ENCODE results near the gene USP13. TPM values are rescaled to one million over a fixed set of nuclear protein-coding genes. Genes with fewer than 3 reads are reported as not detected.

Gene USP13
- total RNA-seq, 1 experiment from 2014 or later, result 27.8 TPM

DNA sequence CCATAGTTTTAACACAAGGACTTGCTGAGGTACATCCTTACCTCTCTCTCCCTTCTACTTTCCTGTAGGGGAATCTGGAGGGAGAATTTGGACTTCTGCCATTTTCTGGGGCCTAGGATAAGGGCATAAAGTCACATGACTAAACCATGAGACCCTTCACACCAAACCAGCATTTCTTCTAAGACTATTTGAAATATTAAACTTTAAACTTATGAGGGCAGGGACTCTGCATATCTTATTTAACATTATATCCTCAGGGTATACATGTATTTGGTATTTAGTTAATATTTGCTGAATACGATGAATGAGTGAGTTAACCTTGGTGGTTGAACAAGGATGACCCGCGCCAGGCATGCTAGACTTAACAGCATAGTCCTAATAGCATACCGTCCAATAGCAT is 63.4 kb downstream of the USP13 start:
- no TSS peak for BruUV-seq (replicated peaks)
- H3K27me3 ChIP-seq (ENCODE audit: control insufficient read depth, insufficient read depth, low read length), result no peaks in the 10 kb centered on the region

DNA sequence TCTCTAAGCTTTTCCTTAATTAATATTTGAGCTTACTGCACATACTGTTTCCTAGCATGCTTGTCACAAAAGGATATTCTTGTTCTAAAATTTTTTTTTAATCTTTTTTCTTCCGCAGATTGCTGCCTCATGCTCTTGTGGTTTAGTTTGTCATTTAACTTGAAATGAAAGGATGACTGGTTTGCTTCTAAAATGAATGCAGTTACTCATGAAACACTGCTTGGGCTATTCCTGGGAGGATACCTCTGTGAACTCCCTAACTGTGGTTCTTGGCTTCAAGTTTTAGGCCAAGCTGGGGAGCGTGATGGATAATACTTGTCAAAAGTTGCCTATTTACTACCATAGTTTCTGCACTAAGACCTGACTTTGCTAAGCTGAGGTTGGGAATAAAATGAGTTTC is 64.0 kb downstream of the USP13 start:
- in situ Hi-C loops (cut with HindIII; ENCODE audit: low pct_unique_long_range_greater_than_20kb, low sequenced_read_pairs) (no loop called here), intact Hi-C loops (cut with micrococcal nuclease; ENCODE audit: unreplicated experiment) (no loop called here)
- H3K4me1 ChIP-seq (ENCODE audit: control insufficient read depth, insufficient read depth, low read length), result no peaks in the 10 kb centered on the region
- no peak overlapping the region for H3K27ac ChIP-seq (ENCODE audit: low read length)
- H3K27me3 ChIP-seq (ENCODE audit: control insufficient read depth, insufficient read depth, low read length), result no peaks in the 10 kb centered on the region
- CTCF ChIA-PET, result interaction anchor here (0.6 kb wide), 1 partner anchor 676 kb away, joined by 3 read pairs; no protein-coding TSS in a partner anchor
- DNase-seq (ENCODE audit: low read depth, low spot score) (no peak), ATAC-seq (no peak)
- BruUV-seq (replicated peaks), result no TSS peak
- no peak overlapping the region for H3K4me3 ChIP-seq (ENCODE audit: low read depth in 2 of 2, low read length in 2 of 2)
- no peak for TF ChIP-seq TCF7L2 (IDR thresholded peaks at IDR 0.05; ENCODE audit: low read depth, low read length)
- no peak for TF ChIP-seq SIN3A (IDR thresholded peaks at IDR 0.05; ENCODE audit: borderline replicate concordance, insufficient read depth, low read depth, low read length)
- no peak for TF ChIP-seq POLR2AphosphoS5 (IDR thresholded peaks at IDR 0.05; ENCODE audit: low read depth, low read length)
- TF ChIP-seq, protein P1, sequence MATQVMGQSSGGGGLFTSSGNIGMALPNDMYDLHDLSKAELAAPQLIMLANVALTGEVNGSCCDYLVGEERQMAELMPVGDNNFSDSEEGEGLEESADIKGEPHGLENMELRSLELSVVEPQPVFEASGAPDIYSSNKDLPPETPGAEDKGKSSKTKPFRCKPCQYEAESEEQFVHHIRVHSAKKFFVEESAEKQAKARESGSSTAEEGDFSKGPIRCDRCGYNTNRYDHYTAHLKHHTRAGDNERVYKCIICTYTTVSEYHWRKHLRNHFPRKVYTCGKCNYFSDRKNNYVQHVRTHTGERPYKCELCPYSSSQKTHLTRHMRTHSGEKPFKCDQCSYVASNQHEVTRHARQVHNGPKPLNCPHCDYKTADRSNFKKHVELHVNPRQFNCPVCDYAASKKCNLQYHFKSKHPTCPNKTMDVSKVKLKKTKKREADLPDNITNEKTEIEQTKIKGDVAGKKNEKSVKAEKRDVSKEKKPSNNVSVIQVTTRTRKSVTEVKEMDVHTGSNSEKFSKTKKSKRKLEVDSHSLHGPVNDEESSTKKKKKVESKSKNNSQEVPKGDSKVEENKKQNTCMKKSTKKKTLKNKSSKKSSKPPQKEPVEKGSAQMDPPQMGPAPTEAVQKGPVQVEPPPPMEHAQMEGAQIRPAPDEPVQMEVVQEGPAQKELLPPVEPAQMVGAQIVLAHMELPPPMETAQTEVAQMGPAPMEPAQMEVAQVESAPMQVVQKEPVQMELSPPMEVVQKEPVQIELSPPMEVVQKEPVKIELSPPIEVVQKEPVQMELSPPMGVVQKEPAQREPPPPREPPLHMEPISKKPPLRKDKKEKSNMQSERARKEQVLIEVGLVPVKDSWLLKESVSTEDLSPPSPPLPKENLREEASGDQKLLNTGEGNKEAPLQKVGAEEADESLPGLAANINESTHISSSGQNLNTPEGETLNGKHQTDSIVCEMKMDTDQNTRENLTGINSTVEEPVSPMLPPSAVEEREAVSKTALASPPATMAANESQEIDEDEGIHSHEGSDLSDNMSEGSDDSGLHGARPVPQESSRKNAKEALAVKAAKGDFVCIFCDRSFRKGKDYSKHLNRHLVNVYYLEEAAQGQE (IDR thresholded peaks at IDR 0.05; ENCODE audit: insufficient read depth in 1 of 2, low read depth in 2 of 2, low read length in 1 of 2), result no peak
- TF ChIP-seq, protein P2, sequence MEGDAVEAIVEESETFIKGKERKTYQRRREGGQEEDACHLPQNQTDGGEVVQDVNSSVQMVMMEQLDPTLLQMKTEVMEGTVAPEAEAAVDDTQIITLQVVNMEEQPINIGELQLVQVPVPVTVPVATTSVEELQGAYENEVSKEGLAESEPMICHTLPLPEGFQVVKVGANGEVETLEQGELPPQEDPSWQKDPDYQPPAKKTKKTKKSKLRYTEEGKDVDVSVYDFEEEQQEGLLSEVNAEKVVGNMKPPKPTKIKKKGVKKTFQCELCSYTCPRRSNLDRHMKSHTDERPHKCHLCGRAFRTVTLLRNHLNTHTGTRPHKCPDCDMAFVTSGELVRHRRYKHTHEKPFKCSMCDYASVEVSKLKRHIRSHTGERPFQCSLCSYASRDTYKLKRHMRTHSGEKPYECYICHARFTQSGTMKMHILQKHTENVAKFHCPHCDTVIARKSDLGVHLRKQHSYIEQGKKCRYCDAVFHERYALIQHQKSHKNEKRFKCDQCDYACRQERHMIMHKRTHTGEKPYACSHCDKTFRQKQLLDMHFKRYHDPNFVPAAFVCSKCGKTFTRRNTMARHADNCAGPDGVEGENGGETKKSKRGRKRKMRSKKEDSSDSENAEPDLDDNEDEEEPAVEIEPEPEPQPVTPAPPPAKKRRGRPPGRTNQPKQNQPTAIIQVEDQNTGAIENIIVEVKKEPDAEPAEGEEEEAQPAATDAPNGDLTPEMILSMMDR (IDR thresholded peaks at IDR 0.05), result no peak
- H3K9me3 ChIP-seq (ENCODE audit: control insufficient read depth, insufficient read depth, low read depth, low read length), result no peaks in the 10 kb centered on the region
- H3K36me3 ChIP-seq (ENCODE audit: control insufficient read depth, insufficient read depth, low read length), result no peaks in the 10 kb centered on the region
- POLR2A ChIA-PET, result no interaction called here

More for the DNA sequence above, 63.4 kb downstream of the USP13 start:
- ChIA-PET POLR2A (no interaction called here), CTCF (no interaction called here)
- in situ Hi-C loops (cut with HindIII; ENCODE audit: low pct_unique_long_range_greater_than_20kb, low sequenced_read_pairs) (no loop called here), intact Hi-C loops (cut with micrococcal nuclease; ENCODE audit: unreplicated experiment) (no loop called here)
- no peak for ATAC-seq
- no peak for DNase-seq (ENCODE audit: low read depth, low spot score)
- no peak overlapping the region for H3K4me3 ChIP-seq (ENCODE audit: low read depth in 2 of 2, low read length in 2 of 2)
- no peaks in the 10 kb centered on the region for H3K9me3 ChIP-seq (ENCODE audit: control insufficient read depth, insufficient read depth, low read depth, low read length)
- no peaks in the 10 kb centered on the region for H3K4me1 ChIP-seq (ENCODE audit: control insufficient read depth, insufficient read depth, low read length)
- no peak overlapping the region for H3K27ac ChIP-seq (ENCODE audit: low read length)
- H3K36me3 ChIP-seq (ENCODE audit: control insufficient read depth, insufficient read depth, low read length), result no peaks in the 10 kb centered on the region
- no peak for TF ChIP-seq POLR2AphosphoS5 (IDR thresholded peaks at IDR 0.05; ENCODE audit: low read depth, low read length)
- TF ChIP-seq SIN3A (IDR thresholded peaks at IDR 0.05; ENCODE audit: borderline replicate concordance, insufficient read depth, low read depth, low read length), result no peak
- TF ChIP-seq, protein P2 (IDR thresholded peaks at IDR 0.05), result no peak
- TF ChIP-seq, protein P1 (IDR thresholded peaks at IDR 0.05; ENCODE audit: insufficient read depth in 1 of 2, low read depth in 2 of 2, low read length in 1 of 2), result no peak
- no peak for TF ChIP-seq TCF7L2 (IDR thresholded peaks at IDR 0.05; ENCODE audit: low read depth, low read length)
